GM10266 (cell line): ENCODE results near the gene UNC119B.
"Not testable (repeated sequence)": the region's sequence is repeated elsewhere in the genome, so short reads cannot be mapped to it uniquely, and the experiment has no call there.

Experiments
- DNase-seq: peaks from one replicate; pipeline ENCODE4 v3.0.0; 2012; ENCODE audit errors: extremely low spot score
- CTCF ChIP-seq: IDR thresholded peaks from 2 replicates; pipeline ENCODE4 v1.5.1; 2012; ENCODE audit warnings: mild to moderate bottlenecking, low read depth; ENCODE audit not compliant: control insufficient read depth, insufficient read depth; ENCODE audit errors: missing control alignments

UNC119B gene

GRCh38 chr12:120725151-120725658 is 14.9 kb downstream of the UNC119B start:
- no peak for DNase-seq
- TF ChIP-seq CTCF, result no peak

- no peak for TF ChIP-seq CTCF
- DNase-seq, result peak; percentile 99
Observed at GRCh38 chr12:120725659-120726509, 15.6 kb downstream of the UNC119B start, which contains the start of gene ACADS. ACADS (plus strand) TSS chr12:120725826; CDS start chr12:120725886, 60 bp downstream.

- no peak for TF ChIP-seq CTCF
- no peak for DNase-seq
Observed at GRCh38 chr12:120726510-120726793, 16.2 kb downstream of the UNC119B start.

- TF ChIP-seq CTCF, result no peak
- no peak for DNase-seq
Observed at GRCh38 chr12:120726961-120727360, 16.7 kb downstream of the UNC119B start.

- not testable (repeated sequence) for DNase-seq
Observed at GRCh38 chr12:120732198-120732597, 21.9 kb downstream of the UNC119B start.

GRCh38 chr12:120733574-120733973 is 23.3 kb downstream of the UNC119B start:
- no peak for DNase-seq
- TF ChIP-seq CTCF, result no peak

GRCh38 chr12:120734210-120734609 is 24.0 kb downstream of the UNC119B start:
- no peak for DNase-seq
- no peak for TF ChIP-seq CTCF
